ENCODE results near the gene RNF217. TPM values are rescaled to one million over a fixed set of nuclear protein-coding genes. Genes with fewer than 3 reads are reported as not detected.
A peak's percentile ranks its signal among the peaks of the same experiment; 100 is the strongest.

The RNF217 gene
- total RNA-seq, 2 donors from 2014 or later = 24.0 to 28.1 TPM

GRCh38 chr6:124961464-124961776 lies 817 bp upstream of the RNF217 start:
- DNase-seq = no peak
- H3K4me3 Mint-ChIP-seq = peak overlapping the region; percentile 81
- H3K27ac Mint-ChIP-seq = peak overlapping the region; percentile 92
- Histone ChIP-seq H3K9me3 (ENCODE audit: control insufficient read depth, low read length) (no peaks in the 10 kb centered on the region), H3K27ac (ENCODE audit: low read depth, low read length) (no peak overlapping the region), H3K27me3 (ENCODE audit: control insufficient read depth, insufficient read depth, low read length, poor library complexity, severe bottlenecking) (peaks cover 6% of the 10 kb centered on the region), H3K4me1 (ENCODE audit: control insufficient read depth, insufficient read depth, low read length) (no peaks in the 10 kb centered on the region), H3K36me3 (ENCODE audit: control insufficient read depth, insufficient read depth, low read length) (no peaks in the 10 kb centered on the region), H3K4me3 (ENCODE audit: low read length) (peak overlapping the region; percentile 82), H3K9ac (ENCODE audit: extremely low read depth, low read length, poor library complexity, severe bottlenecking) (no peak overlapping the region)
- peaks cover 6% of the 10 kb centered on the region for H3K36me3 Mint-ChIP-seq (ENCODE audit: low read depth)
- no peak for TF ChIP-seq CTCF (conservative IDR thresholded peaks at IDR 0.05)
- 55% methylated on average over 6 of the region's 6 CpGs; no CpG with 5 or more reads in 1 of the 2 experiments for WGBS, 2 experiments (ENCODE audit: insufficient coverage in 1 of 2, insufficient read length in 1 of 2)
- no peaks in the 10 kb centered on the region for H3K9me3 Mint-ChIP-seq
- H3K27me3 Mint-ChIP-seq (ENCODE audit: insufficient read depth) = peaks cover 3% of the 10 kb centered on the region
- peaks cover 23% of the 10 kb centered on the region for H3K4me1 Mint-ChIP-seq

- no peaks in the 10 kb centered on the region for H3K4me1 ChIP-seq (ENCODE audit: control insufficient read depth, insufficient read depth, low read length)
- peaks cover 3% of the 10 kb centered on the region for H3K27me3 Mint-ChIP-seq (ENCODE audit: insufficient read depth)
- H3K4me1 Mint-ChIP-seq = peaks cover 23% of the 10 kb centered on the region
- H3K36me3 ChIP-seq (ENCODE audit: control insufficient read depth, insufficient read depth, low read length) = no peaks in the 10 kb centered on the region
- peak overlapping the region; percentile 81 for H3K4me3 Mint-ChIP-seq
- TF ChIP-seq CTCF (conservative IDR thresholded peaks at IDR 0.05) = peak; percentile 34
- peak overlapping the region; percentile 82 for H3K4me3 ChIP-seq (ENCODE audit: low read length)
- peaks cover 6% of the 10 kb centered on the region for H3K27me3 ChIP-seq (ENCODE audit: control insufficient read depth, insufficient read depth, low read length, poor library complexity, severe bottlenecking)
- H3K9me3 Mint-ChIP-seq = no peaks in the 10 kb centered on the region
- H3K36me3 Mint-ChIP-seq (ENCODE audit: low read depth) = peaks cover 6% of the 10 kb centered on the region
- peak; percentile 88 for DNase-seq
- H3K27ac ChIP-seq (ENCODE audit: low read depth, low read length) = no peak overlapping the region
- WGBS, 2 experiments (ENCODE audit: insufficient coverage in 1 of 2, insufficient read length in 1 of 2) = 2 to 5% methylated on average over 26 to 65 of the region's 65 CpGs
- no peaks in the 10 kb centered on the region for H3K9me3 ChIP-seq (ENCODE audit: control insufficient read depth, low read length)
- H3K9ac ChIP-seq (ENCODE audit: extremely low read depth, low read length, poor library complexity, severe bottlenecking) = peak overlapping the region; percentile 23
- peak overlapping the region; percentile 41 for H3K27ac Mint-ChIP-seq
Measured at GRCh38 chr6:124962639-124963415, 590 bp downstream of the RNF217 start.

- H3K27me3 ChIP-seq (ENCODE audit: control insufficient read depth, insufficient read depth, low read length, poor library complexity, severe bottlenecking) = peaks cover 6% of the 10 kb centered on the region
- DNase-seq = no peak
- Mint-ChIP-seq H3K36me3 (ENCODE audit: low read depth) (peaks cover 6% of the 10 kb centered on the region), H3K27me3 (ENCODE audit: insufficient read depth) (peaks cover 3% of the 10 kb centered on the region), H3K4me3 (peak overlapping the region; percentile 81), H3K27ac (peak overlapping the region; percentile 41), H3K9me3 (no peaks in the 10 kb centered on the region), H3K4me1 (peaks cover 23% of the 10 kb centered on the region)
- no peaks in the 10 kb centered on the region for H3K36me3 ChIP-seq (ENCODE audit: control insufficient read depth, insufficient read depth, low read length)
- H3K4me3 ChIP-seq (ENCODE audit: low read length) = peak overlapping the region; percentile 82
- 25 to 80% methylated on average over 1 to 9 of the region's 9 CpGs for WGBS, 2 experiments (ENCODE audit: insufficient coverage in 1 of 2, insufficient read length in 1 of 2)
- no peak overlapping the region for H3K27ac ChIP-seq (ENCODE audit: low read depth, low read length)
- no peaks in the 10 kb centered on the region for H3K4me1 ChIP-seq (ENCODE audit: control insufficient read depth, insufficient read depth, low read length)
- H3K9me3 ChIP-seq (ENCODE audit: control insufficient read depth, low read length) = no peaks in the 10 kb centered on the region
- peak overlapping the region; percentile 23 for H3K9ac ChIP-seq (ENCODE audit: extremely low read depth, low read length, poor library complexity, severe bottlenecking)
- TF ChIP-seq CTCF (conservative IDR thresholded peaks at IDR 0.05) = no peak
Measured at GRCh38 chr6:124963416-124963785, 1.2 kb downstream of the RNF217 start.
